Panc1 (cell line): ENCODE measurements around the gene PAPSS2.

ENCODE experiments used
- CTCF ChIP-seq: fragments of 450-650 bp; IDR thresholded peaks from 2 replicates; pipeline ENCODE4 v1.5.1; 2017; ENCODE audit warnings: mild to moderate bottlenecking
- REST ChIP-seq, 2 experiments: IDR thresholded peaks; 2 replicates each; pipeline ENCODE4 v1.6.1; 2011 to 2012; ENCODE audit warnings: low read depth in 2 of 2, control low read depth in 1 of 2, low read length in 1 of 2, mild to moderate bottlenecking in 1 of 2, moderate library complexity in 1 of 2; ENCODE audit not compliant: insufficient read depth in 1 of 2

GRCh38 chr10:87625661-87626060, 34.0 kb upstream of the PAPSS2 start:
- no peak for TF ChIP-seq CTCF
- TF ChIP-seq REST (IDR thresholded peaks at IDR 0.05; ENCODE audit: insufficient read depth in 1 of 2, low read depth in 2 of 2, low read length in 1 of 2) = no peak
